GM12865 (cell line): Measurements from ENCODE around the gene FAM237B.
A peak's percentile ranks its signal among the peaks of the same experiment; 100 is the strongest.
"Not testable (repeated sequence)": the region's sequence is repeated elsewhere in the genome, so short reads cannot be mapped to it uniquely, and the experiment has no call there.

Experiments
- DNase-seq: peaks from one replicate; pipeline ENCODE4 v3.0.0; 2010; ENCODE audit warnings: low read depth
- H3K4me3 ChIP-seq: 2 replicates; pipeline ENCODE4 v1.5.1; 2011; ENCODE audit warnings: mild to moderate bottlenecking, low read depth, low read length, control low read depth
- CTCF ChIP-seq: IDR thresholded peaks from 2 replicates; pipeline ENCODE4 v1.5.1; 2011; ENCODE audit warnings: low read length, control low read depth, low read depth, inconsistent platforms; ENCODE audit not compliant: insufficient read depth; ENCODE audit errors: missing control alignments

FAM237B gene

GRCh38 chr7:90320801-90321494 lies at the start of gene FAM237B:
Gene FAM237B, minus strand, starts transcription at chr7:90321304. Its CDS starts 1,556 bp downstream, at chr7:90319748.
- no peak within 1 kb of the TSS for H3K4me3 ChIP-seq
- no peak for DNase-seq
- TF ChIP-seq CTCF: no peak

- no peak overlapping the region for H3K4me3 ChIP-seq
- no peak for DNase-seq
- TF ChIP-seq CTCF: no peak
Observed at GRCh38 chr7:90351987-90352386, 30.9 kb upstream of the FAM237B start.

- not testable (repeated sequence) for DNase-seq, H3K4me3 ChIP-seq
Observed at GRCh38 chr7:90350032-90350431, 28.9 kb upstream of the FAM237B start.

- TF ChIP-seq CTCF: no peak
- H3K4me3 ChIP-seq: no peak overlapping the region
- no peak for DNase-seq
Observed at GRCh38 chr7:90349305-90349704, 28.2 kb upstream of the FAM237B start.

- peak overlapping the region; percentile 92 for H3K4me3 ChIP-seq
- peak; percentile 4 for DNase-seq
- TF ChIP-seq CTCF: no peak
Observed at GRCh38 chr7:90347759-90348158, 26.7 kb upstream of the FAM237B start.

GRCh38 chr7:90346336-90347125 lies 25.4 kb upstream of the FAM237B start, which contains the start of gene GTPBP10:
Gene GTPBP10, plus strand, starts transcription at chr7:90346716. Its CDS starts 26 bp downstream, at chr7:90346742.
- H3K4me3 ChIP-seq: peak within 1 kb of the TSS; percentile 92
- DNase-seq: peak; percentile 98
- TF ChIP-seq CTCF: peak; percentile 73

- no peak for TF ChIP-seq CTCF
- H3K4me3 ChIP-seq: peak overlapping the region; percentile 92
- DNase-seq: peak; percentile 9
Observed at GRCh38 chr7:90345595-90346335, 24.7 kb upstream of the FAM237B start.
